HG02642 (cell line): ENCODE measurements around the gene SEC24A.
A peak's percentile ranks its signal among the peaks of the same experiment; 100 is the strongest.
"Not testable (repeated sequence)": the region's sequence is repeated elsewhere in the genome, so short reads cannot be mapped to it uniquely, and the experiment has no call there.

Source experiments
- ATAC-seq: cut with Tn5 transposase; IDR thresholded peaks from one replicate; pipeline ENCODE4 v1.9.1; 2021; ENCODE audit warnings: mild to moderate bottlenecking; ENCODE audit not compliant: unreplicated experiment, poor library complexity

Gene SEC24A

GRCh38 chr5:134648425-134649162, at the start of gene SEC24A:
TSS of gene SEC24A (plus strand) at chr5:134648785. CDS start at chr5:134649077, 292 bp downstream.
- ATAC-seq, result peak; percentile 88

GRCh38 chr5:134599820-134600219, 48.8 kb upstream of the SEC24A start:
- not testable (repeated sequence) for ATAC-seq

DNA sequence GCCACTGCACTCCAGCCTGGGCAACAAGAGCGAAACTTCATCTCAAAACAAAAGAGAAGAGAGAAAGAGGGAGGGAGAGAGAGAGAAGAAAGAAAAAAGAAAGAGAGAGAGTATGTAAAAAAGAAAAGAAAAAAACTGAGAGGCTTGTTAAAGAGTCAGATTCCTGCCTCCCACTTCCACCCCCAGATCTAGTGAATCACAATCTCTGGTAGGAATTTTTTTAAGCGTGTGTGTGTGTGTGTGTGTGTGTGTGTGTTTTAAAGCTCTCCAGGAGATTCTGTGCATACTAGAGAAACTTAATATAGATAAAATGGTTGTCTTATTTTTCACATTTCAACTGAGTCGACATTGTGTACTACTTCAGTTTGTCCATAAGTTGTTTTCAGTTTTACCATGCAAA, 48.0 kb upstream of the SEC24A start:
- ATAC-seq, result no peak

- ATAC-seq, result no peak
These were observed 45.5 kb upstream of the SEC24A start for GRCh38 chr5:134603059-134603458.

DNA sequence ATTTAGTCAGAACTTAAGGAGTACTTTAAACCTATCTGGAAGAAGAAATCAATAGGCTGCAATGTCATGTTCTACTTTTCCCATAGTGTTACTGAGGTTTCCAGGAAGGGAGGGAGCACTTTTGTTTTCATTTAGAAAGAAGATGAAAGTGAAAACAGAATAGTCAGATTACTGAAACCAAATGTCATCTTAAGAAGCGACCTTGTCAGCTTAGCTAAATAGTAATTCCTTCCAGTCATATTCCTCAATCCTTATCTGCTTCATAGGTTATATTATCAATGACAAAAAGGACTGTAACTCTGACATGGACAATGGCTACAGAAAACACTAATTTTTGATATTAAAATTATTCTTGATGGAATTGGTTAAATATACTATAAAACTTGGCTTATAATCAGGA, 43.7 kb upstream of the SEC24A start:
- ATAC-seq, result no peak

DNA sequence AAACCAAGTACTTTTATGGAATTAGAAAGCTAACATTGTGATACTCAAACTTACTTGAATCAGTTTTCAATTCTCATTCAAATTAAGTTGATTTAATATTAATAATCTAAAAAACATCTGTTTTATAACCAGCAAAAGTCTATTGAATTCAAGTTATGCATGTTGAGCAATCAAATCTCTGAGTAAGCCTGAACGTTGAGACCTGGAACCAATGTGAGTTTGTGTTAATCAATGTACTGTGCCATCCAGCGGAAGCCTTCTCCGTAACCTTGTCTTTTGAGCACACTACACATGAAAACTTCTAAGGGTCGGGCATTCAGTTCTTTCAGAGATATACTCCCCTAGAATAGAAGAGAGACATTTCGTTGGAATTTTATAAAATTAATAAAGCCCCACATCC, 41.9 kb upstream of the SEC24A start:
- no peak for ATAC-seq

- no peak for ATAC-seq
These were observed 40.0 kb upstream of the SEC24A start for GRCh38 chr5:134608555-134608954.

- ATAC-seq, result peak; percentile 66
These were observed 39.2 kb upstream of the SEC24A start for GRCh38 chr5:134609232-134609851.

DNA sequence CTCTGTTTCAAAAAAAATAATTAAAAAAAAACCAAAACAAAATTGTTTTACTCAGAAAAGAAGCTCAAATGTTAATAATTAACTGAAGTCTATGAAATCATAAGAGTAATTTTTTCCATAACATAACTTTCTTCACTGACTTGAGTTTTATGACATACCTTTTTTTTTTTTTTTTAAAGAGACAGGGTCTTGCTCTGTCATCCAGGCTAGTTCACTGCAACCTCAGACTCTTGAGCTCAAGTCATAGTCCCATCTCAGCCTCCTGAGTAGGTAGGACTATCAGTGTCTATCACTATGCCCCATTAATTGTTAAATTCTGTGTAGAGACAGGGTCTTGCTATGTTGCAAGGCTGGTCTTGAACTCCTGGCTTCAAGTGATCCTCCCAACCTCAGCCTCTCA, 37.9 kb upstream of the SEC24A start:
- ATAC-seq, result no peak

- no peak for ATAC-seq
These were observed 37.1 kb upstream of the SEC24A start for GRCh38 chr5:134611515-134611914.

GRCh38 chr5:134614450-134615085, 34.0 kb upstream of the SEC24A start:
- ATAC-seq, result no peak

- ATAC-seq, result no peak
These were observed 28.0 kb upstream of the SEC24A start for GRCh38 chr5:134620634-134621033.

GRCh38 chr5:134625559-134625958, 23.0 kb upstream of the SEC24A start:
- no peak for ATAC-seq

GRCh38 chr5:134626369-134627014, 22.1 kb upstream of the SEC24A start:
- ATAC-seq, result no peak

GRCh38 chr5:134634227-134634626, 14.4 kb upstream of the SEC24A start:
- ATAC-seq, result no peak

- ATAC-seq, result not testable (repeated sequence)
These were observed 13.2 kb upstream of the SEC24A start for GRCh38 chr5:134635366-134635765.

DNA sequence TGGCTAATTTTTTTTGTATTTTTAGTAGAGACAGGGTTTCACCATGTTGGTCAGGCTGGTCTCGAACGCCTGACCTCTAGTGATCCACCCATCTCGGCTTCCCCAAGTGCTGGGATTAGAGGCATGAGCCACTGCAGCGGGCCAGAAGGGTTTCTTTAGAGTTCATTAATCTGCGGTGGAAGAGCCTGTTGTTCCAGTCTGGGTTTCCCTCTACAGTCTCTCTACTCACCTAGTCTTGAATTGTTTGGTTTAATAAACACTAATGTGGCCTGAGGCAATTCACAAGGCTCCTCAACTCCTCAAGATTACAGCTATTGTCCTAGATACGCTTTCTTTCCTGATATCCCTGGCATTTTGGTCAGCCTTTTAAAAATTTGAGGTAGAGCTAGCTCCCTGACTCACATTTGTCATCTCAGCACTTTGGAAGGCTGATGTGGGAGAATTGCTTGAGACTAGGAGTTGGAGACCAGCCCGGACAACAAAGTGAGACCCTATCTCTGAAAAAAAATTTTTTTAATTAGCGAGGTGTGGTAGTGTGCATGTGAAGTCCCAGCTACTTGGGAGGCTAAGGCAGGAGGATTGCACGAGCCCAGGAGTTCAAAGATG, 11.4 kb upstream of the SEC24A start:
- no peak for ATAC-seq

DNA sequence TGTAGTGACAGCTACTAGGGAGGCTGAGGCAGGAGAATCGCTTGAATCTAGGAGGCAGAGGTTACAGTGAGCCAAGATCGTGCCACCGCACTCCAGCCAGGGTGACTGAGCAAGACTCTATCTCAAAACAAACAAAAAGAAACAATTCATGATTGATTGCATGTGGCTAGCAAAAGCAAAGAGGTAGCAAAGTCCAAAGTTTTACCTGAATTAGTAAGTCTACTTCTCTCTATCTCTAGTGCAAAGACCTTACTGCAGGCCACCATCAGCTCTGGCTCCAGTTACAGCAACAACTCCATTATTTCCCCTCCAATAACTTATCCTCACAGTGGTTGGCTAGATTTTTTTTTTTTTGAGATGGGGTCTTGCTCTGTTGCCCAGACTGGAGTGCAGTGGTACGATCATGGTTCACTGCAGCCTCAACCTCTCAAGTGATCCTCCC, 9.8 kb upstream of the SEC24A start:
- ATAC-seq, result no peak

GRCh38 chr5:134642931-134643530, 5.6 kb upstream of the SEC24A start:
- peak; percentile 38 for ATAC-seq

GRCh38 chr5:134647750-134648424, 698 bp upstream of the SEC24A start:
- ATAC-seq, result peak; percentile 38
